Measurements from ENCODE around the gene POLR3A.
"Not testable (repeated sequence)": the region's sequence is repeated elsewhere in the genome, so short reads cannot be mapped to it uniquely, and the experiment has no call there.

The POLR3A gene

DNA sequence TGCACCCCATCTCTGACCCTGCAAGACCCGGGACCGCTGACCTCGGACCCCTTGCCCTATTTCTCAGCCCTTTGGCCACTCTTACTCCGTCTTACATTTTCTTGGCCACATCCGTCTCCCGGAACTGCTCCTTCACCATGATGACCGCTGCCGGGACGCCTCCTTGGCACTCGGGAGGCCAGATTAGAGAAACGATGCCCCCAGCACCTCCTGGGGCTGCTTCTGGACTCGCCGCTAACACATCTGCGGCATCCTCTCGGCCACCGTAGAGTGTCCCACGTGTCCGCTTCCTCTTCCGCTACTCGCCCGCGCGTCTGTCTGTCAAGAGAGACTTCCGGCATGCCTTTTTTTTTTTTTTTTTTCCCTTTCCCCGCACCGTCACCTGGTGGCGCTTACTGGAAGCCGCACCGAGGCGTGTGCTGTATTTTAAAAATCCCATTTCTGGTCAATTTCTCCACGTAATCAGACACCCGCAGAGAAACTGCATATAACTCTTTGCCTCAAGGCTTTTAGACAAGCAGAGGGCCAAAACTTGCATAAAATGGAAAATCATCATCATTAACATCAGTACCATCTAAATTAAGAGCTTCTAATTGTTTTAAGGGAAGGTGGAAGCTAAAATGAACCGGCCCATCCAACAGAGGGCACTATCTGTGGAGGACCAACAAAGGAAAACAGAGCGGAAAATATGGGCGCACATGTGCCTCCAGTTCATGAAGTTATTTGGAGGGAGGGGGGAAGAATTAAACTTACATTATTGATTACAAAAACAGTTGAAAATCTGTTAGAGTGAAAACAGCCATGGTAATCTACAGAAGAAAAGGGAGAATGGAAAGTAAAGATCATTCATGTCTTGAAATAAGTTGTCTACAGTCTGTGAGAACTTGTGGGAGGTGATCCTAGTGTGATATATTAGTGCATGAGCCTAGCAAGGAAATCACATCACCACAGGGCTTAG, at the start of gene POLR3A:
Gene POLR3A (minus strand): TSS at position 247 of the 958 bp plus-strand sequence. CDS start 108 bp downstream, at position 139.
- DNase-seq = peak; percentile 93

DNA sequence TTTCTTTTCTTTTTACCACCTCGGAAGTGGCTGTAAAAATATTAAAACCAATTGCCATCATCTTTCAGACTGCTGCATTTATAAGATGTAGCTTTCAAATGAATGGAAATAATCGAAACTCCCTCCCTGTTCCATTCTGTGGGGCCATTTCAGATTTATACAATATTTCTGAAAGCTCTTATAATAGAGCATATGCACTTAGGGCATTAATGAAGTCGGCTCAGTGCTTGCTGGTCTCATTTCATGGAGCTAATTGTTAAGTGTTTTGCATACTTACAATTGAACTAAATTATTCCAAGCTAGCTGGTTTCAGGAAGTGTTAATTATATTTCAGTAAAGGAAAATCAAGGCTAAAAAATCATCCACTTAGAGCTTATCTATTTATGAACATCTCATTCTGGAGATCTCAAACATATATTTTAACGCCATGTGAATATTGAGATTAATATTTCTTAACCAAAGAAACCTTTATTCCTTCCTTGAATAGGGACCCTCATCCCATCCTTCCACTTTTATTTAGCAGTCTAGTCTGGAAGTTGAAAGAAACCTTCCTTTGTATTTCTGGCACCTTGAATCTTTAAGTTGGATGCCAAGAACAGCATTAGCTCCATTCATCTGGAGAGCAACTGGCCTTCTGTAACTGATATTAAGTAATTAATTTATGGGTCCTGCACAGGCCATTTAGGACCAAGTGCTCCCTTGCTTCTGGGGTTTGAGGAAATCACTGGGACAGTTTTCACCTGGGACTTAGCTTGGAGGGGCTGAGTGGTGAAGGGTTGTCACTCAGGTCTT, 49.4 kb upstream of the POLR3A start:
- DNase-seq = no peak

DNA sequence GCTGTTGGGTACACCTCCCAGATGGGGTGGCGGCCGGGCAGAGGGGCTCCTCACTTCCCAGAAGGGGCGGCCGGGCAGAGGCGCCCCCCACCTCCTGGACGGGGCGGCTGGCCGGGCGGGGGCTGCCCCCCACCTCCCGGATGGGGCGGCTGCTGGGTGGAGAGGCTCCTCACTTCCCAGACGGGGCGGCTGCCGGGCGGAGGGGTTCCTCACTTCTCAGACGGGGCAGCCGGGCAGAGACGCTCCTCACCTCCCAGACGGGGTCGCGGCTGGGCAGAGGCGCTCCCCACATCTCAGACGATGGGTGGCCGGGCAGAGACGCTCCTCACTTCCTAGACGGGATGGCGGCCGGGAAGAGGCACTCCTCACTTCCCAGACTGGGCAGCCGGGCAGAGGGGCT, 46.5 kb upstream of the POLR3A start:
- not testable (repeated sequence) for DNase-seq

DNA sequence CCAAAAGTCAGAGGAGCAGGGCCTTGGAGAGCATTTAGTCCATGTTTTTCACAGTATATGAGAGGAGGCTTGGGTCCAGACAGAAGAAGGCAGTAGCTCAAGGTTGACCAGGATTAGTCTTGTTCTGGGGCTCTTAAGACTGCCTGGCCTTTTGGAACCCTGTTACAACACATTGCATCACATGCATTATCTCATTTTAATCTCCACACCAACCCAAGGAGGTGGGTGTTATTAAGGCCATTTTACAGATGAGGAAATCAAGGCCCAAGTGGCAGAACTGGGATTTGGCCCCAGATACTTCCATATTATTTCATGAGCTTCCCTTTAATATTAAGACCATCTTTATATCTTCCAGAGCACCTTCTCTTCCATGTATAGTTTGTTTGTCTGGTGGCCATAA, 43.2 kb upstream of the POLR3A start:
- DNase-seq = no peak

DNA sequence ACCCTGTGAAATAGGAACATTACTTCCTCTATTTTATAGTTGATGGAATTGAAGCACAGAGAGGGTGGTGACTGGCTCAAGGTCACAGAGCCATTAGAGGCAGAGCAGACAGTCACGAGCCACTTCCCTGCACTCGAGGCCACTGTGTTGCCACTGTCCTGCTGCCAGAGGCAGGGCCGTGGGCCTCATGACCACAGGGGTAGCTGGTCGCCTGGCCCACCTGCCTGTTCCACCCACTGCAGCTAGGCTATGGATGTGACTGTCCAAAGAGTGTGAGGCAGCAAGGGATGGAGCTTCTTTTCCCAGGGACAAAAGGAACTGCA, 42.5 kb upstream of the POLR3A start:
- no peak for DNase-seq

DNA sequence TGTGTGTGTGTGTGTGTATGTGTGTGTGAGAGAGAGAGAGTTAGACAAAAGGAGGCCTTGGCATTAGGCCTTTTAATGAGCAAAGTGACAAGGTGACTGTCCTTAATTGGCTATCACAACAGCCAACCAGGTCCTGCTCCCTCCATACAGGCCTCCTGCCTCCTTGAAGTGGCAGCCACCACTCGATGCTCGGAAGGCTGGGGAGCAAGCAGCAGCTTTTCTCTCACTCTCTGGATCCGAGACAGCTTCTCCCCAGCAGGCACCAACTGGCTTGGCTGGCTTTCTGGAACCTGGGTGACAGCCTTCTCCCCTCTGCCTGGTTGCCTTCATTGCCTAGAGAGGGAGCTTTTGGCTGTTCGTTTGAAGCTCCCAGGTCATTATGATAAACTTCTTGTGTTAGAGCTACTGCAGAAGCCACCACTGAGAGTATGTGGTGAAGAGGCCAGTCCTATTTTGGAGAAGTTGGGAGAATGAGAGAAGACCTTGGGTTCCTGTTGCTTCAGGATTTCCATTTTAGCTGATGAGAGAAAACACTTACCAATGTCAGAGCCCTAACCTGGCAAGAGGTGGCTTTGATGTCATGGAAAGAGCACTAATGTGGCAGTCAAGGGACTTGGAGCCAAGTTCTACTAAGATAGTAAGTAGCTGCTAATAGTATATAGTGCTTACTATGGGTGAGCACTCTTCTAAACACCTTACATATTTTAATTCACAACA, 42.0 kb upstream of the POLR3A start:
- no peak for DNase-seq

DNA sequence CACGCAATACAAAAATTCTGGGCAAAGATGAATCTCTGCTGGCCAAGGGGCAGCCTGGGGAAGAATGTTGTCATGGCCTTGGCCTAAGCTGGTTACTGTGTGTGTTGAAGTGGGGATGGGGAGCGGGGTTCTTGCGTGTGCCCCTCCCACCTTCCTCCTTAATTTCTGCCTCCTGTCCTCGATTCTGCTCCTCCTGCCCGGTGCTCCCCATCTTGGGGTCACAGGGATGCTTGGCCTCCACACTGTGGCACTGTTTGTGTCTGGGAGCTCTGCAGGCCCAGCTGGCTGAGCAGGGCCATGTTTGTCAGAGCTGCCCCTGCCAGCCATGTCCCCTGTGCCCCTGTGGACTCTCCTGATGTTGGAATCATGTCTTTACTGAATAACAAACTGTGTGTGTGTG, 41.4 kb upstream of the POLR3A start:
- no peak for DNase-seq

DNA sequence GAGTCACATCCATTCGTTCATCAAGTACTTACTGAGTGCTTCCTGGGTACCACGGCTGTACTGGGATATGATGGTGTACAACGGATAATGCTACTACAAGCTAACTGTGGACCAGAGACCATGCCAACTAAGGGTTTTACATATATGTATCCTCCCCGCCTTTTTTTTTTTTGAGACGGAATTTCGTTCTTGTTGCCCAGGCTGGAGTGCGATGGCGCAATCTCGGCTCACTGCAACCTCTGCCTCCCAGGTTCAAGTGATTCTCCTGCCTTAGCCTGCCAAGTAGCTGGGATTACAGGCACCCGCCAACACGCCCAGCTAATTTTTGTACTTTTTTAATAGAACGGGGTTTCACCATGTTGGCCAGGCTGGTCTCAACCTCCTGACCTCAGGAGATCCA, 40.7 kb upstream of the POLR3A start:
- DNase-seq = not testable (repeated sequence)

DNA sequence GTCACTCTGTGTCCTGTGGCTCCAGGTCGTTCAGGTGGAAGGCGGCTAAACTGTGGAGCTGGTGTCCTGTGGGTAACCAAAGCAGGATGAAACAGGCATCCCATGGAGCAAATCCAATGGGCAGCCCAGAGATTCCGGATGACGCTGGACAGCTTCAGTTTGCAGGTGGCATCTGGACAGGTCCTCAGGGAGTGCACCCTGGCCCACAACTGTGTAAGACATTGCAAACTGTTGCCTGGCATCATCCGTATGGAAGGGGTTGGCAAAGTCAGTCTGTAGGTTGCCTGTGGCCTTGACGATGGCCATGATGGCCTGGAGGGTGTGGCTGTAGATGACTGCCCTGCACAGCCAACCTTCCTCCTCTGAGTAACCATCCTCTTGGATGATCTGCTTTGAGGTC, 39.8 kb upstream of the POLR3A start:
- no peak for DNase-seq

DNA sequence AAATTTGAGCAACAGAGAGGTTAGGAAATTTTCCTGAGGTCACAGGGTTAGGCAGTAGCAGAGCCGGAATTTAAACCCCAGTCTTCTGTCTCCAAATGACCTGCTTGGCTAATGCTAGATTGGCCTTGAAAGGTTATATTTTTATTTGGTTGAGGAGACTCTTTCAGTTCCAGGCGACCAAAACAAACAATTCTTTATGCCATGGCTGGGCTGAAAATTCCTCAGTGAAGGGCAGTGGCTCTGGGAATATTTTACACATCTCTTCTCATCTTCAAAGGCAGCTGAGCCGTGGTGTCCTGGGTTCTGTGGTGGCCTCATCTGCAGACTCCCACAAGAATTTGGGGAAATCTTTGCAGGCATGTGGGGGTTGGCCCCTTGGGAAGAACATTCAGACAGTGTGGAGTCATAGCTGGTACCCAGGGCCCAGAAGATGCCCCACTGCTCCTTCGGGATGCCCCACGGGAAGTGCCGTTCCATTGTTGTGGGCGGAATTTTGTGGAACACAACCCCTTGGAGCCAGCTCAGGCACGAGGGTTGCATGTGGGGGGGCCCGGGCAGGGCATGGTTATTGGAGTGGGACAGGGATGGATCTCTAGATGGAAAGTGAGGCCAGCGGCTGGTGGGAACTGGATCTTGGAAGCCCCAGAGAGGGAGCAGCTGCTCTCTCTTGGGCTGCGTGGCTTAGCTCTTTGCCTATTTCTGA, 37.6 kb upstream of the POLR3A start:
- no peak for DNase-seq

DNA sequence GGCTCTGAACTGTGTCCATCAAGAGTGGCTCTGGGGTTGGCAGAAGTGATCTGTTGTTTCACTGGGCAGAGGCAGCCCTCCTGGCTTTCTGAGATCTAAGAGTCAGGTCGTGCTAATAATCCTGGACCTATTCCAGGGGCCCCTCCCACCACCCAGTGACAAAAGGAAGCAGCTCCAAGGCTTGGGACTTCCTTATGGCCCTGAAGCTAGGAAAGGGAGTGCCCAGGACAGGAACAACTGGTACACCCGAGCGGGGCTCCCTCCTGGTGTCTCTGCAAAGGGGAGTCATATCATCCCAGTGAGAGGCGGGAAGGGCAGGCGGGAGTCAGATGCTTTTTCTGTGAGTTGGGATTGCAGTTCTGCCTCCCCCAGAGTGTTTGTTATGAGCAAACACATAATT, 36.7 kb upstream of the POLR3A start:
- no peak for DNase-seq

DNA sequence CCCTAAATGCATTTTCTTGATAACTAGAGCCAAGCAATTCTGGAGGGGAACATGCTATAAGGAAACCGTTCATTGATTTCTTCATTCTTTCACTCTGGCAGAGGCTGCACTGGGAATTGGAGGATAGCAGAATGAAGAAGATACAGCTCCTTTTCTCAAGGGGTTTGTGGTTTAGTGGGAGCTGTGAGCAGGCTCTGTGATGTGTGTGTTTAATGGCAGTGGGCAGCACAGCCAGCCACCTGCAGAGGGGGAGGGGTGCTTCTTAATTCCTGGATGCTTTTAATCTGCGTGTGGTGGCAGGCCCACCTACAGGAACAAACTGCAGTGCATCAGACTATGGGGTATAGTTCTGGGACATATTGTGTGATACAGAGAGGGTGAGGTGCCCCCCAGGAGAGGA, 36.3 kb upstream of the POLR3A start:
- no peak for DNase-seq

DNA sequence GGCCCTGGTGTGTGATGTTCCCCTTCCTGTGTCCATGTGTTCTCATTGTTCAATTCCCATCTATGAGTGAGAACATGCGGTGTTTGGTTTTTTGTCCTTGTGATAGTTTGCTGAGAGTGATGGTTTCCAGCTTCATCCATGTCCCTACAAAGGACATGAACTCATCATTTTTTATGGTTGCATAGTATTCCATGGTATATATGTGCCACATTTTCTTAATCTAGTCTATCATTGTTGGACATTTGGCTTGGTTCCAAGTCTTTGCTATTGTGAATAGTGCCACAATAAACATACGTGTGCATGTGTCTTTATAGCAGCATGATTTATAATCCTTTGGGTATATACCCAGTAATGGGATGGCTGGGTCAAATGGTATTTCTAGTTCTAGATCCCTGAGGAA, 35.6 kb upstream of the POLR3A start:
- not testable (repeated sequence) for DNase-seq

DNA sequence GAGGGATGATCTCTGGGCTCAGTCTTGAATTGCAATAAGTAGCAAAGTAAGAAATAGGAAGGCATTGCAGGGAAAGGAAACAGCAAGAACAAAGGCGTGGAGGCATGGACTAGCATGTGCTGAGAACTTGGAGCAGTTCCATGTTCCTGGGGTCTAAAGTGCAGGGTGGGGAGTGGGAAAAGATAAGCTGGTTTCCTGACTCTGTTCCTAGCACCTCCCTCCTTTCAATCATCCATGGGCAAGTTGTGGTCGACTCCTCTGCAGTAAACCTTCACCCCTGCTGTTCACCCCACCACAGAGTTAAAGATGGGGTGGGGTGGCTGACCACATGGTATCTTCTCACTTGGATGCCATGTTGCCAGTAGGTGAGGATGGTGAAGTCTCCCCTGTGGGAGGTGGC, 33.9 kb upstream of the POLR3A start:
- no peak for DNase-seq

DNA sequence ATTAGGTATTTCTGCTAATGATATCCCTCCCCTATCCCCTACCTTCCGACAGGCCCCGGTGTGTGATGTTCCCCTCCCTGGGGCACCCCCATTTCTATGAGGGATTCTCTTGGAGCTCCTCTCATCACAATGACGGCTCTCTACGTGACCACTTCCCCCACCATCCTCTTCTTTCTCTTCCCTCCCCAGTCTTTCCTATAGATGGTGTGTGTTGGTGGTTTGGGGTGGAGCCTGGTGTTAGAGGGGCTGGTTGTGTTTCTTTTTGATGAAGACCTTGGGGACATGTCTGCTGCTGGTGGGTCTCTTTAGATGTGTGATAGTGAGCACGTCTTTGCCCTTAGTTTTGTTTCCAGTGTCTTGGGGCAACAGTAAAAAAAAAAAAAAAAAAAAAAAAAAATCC, 33.0 kb upstream of the POLR3A start:
- no peak for DNase-seq

DNA sequence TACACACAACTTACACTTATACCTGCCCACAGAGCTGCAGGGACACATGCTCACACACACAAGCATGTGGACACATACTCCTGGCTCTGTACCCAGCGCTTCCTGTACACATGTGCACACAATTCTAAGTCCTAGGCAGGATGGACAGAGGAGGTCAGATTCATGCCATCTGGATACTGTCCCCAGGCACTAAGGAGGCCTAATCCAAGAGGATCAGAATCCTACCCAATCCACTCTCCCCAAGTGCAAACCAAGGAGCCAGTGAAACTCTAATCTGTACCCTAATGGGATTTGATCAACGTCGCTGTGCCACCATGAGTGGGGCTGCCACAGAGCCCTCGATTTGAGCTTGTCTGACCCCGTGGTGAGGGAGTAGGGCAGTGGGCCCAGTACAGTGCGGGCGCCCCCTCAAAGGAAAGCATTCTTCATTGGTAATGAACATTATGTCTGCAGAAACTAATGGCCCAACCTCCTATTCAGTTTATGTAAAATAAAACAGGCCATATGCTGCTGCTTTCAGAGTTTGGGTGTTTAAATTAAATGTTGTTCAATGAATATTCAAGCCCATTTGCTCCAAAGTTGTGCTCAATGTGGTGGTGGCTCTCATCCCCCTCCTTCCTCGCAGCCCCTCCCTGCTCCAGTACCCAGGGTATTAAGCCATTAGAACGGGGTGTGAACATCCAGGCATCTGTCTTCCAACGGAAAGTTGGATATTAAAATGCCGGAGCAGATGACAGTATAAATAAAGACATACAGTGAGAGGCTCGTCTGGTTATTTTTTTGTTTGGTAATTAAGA, 30.8 kb upstream of the POLR3A start:
- no peak for DNase-seq

DNA sequence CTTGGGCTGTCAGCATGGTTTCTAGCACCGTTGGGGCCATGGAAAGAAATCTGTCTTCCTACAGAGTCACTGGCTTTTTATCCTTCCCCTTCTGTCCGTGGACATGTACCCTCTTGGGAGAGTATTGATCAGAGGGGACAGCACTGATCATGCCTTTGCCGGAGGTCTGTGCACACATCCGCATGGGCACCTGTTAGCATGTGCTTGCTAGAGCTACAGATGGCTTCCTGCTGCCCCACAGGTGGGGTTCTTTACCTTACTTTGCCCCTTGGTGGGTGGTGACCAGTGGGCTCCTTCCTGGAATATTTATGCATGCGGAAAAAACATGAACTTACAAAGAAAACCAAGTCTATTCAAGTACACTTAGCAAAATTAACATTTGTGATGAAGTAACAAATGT, 29.2 kb upstream of the POLR3A start:
- DNase-seq = no peak

DNA sequence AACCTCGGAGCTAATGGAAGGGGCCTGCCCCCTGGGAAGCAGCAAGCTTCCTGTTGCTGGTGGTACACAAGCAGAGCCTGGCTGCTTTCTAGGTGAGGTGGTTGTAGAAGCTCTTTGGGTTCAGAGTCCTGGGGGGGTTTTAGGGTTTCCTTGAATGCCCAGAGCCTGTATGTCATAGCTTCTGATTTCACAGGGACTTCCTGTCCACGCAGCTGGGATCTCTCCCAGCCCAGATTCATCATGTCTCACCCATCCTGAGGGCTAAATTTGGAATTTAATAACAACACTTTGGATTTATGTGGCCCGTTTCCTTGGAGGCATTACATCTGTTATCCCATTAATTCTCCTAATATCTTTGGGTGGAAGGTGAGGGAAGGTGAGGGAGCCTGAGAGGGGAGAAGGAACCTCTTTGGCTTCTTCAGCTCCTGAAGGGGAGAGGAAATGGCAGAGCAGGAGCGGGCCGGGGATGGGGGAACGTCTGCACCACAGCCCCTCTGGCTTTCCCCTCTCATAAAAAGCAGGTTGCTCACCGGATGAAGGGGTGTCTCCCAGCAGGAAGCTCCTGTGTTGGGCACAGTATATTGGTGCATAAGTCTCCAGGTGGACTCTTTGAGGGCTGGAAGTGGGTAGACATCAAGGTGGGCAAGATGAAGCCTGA, 24.0 kb upstream of the POLR3A start:
- no peak for DNase-seq

DNA sequence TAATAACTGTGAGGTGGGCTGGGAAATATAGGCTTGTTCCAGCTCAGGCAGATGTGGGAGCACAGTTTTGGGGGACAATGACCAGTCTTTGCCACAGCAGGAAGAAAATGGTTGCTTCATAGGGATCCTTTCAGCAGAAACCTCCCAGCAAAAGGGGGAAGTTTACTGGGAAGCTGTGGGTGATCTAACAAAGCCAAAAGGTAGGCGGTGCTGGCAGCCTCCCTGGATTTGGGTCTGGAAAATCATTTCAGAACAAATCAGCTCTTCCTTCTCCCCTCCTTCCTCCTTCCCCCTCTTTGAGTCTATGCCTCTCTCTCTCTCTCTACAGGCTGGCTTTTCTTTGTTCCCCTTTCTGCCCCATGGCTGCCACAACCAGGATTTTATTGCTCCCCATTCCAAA, 20.5 kb upstream of the POLR3A start:
- no peak for DNase-seq

DNA sequence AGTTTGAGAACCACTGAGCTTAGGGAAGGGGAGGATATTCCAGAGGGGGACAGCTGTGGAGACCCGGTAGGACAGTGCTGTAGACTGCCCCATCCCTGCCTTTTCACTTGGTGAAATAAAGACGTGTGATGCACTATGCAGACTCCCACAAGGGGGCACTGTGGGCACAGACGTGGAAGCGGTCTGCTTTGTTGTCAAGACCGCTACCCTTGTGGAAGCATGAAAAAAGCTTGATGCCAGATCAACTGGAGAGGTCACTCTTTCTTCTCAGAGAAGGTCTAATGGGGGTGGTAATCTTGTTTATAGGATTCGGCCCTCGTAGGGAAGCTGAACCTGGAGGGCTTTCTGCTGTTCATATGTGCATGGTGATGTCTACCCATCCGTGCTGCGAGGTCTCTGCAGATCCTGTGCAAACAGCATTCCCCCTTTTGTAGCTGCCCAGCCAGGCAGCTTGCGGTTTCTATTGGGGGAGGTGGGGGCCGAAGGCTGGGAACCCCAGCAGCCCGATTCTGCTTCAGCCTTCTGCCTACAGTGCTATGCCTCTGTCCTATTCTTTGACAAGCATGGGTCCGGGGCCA, 18.1 kb upstream of the POLR3A start:
- DNase-seq = peak; percentile 79

DNA sequence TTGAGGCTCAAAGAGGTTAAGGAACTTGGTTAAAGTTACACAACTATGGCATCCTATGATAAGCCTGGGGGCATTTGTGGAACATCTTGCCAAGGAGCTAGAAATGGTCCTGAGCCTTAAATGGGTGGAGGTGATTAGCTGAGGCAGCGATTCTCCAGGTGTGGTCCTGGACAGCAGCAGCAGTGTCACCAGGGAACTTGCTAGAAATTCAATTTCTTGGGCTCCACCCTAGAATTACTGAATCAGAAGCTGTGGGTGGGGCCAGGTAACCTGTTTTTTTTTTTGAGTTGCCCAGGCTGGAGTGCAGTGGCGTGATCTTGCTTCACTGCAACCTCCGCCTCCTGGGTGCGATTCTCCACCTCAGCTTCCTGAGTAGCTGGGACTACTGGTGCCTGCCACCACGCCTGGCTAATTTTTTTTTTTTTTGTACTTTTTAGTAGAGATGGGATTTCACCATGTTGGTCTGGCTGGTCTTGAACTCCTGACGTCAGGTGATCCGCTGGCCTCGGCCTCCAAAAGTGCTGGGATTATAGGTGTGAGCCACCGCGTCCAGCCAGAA, 17.5 kb upstream of the POLR3A start:
- no peak for DNase-seq

Data from KG1 (cell line).